HepG2 (cell line): ENCODE measurements around the gene PPP4R1. TPM values are rescaled to one million over a fixed set of nuclear protein-coding genes. Genes with fewer than 3 reads are reported as not detected.

Experiments used
- ATAC-seq: fragments of 200-7000 bp; cut with Tn5 transposase; 3 replicates; pipeline ENCODE4 v1.9.1; 2020; ENCODE audit warnings: mild to moderate bottlenecking, moderate library complexity
- BruUV-seq: library from RNA; stranded (reverse); fragments of 400-500 nt; replicated peaks from 2 replicates; lab custom pipeline; 2021; lab: Mats Ljungman, UMichigan
- CTCF ChIA-PET: fragments of 300-600 bp; formaldehyde crosslinking; extraction: SDS; loops from one replicate; lab custom pipeline; 2021; ENCODE audit warnings: low total read pairs, inconsistent platforms, low intra/inter-chr PET ratio; lab: Yijun Ruan, JAX
- POLR2A ChIA-PET: fragments of 350-600 bp; sonication (Branson Sonifier 250); formaldehyde crosslinking; loops from one replicate; lab custom pipeline; 2020; ENCODE audit warnings: antibody characterized with exemption, inconsistent platforms; lab: Yijun Ruan, JAX
- DNase-seq: peaks from one replicate; pipeline ENCODE4 v3.0.0-alpha.2; 2015; ENCODE audit warnings: low spot score
- FAIRE-seq: peaks from 3 replicates; lab custom pipeline; 2011; peaks lifted over from hg19 to GRCh38; lab: Jason Lieb, UNC
- H2AFZ ChIP-seq: one replicate; pipeline ENCODE4 v1.6.1; 2011; ENCODE audit warnings: low read length, inconsistent platforms
- H3K27ac ChIP-seq: fragments of 300-600 bp; 3 replicates; pipeline ENCODE4 v1.8.0; 2011; ENCODE audit warnings: mixed run types, mild to moderate bottlenecking, mixed read lengths, low read length, inconsistent platforms; ENCODE audit not compliant: insufficient read depth; ENCODE audit errors: extremely low read length
- H3K27me3 ChIP-seq, 2 experiments: fragments of 200-600 bp in 1 of 2; 2 replicates in 1 of 2; 3 replicates in 1 of 2; pipeline versions ENCODE4 v1.6.0 to v1.8.0; 2011; ENCODE audit warnings: low read length in 2 of 2, mild to moderate bottlenecking in 2 of 2, moderate library complexity in 2 of 2, inconsistent platforms in 1 of 2; ENCODE audit not compliant: insufficient read depth in 2 of 2, control insufficient read depth in 1 of 2
- H3K36me3 ChIP-seq, 2 experiments: fragments of 200-600 bp in 1 of 2; replicated peaks in 1 of 2; 2 replicates in 1 of 2; 3 replicates in 1 of 2; pipeline versions ENCODE4 v1.5.1 to v1.8.0; 2011; ENCODE audit warnings: low read length in 2 of 2, inconsistent platforms in 1 of 2; ENCODE audit not compliant: insufficient read depth in 2 of 2, control insufficient read depth in 1 of 2
- H3K4me1 ChIP-seq: 2 replicates; pipeline ENCODE4 v1.5.1; 2012; ENCODE audit warnings: low read length, inconsistent platforms; ENCODE audit not compliant: insufficient read depth
- H3K4me2 ChIP-seq: 2 replicates; pipeline ENCODE4 v1.6.0; 2011; ENCODE audit warnings: low read depth, low read length, inconsistent platforms
- H3K4me3 ChIP-seq, 3 experiments: fragments of 200-600 bp in 1 of 3; sonication (generic), shearing (Covaris generic) in 1 of 3; replicated peaks in 1 of 3; 2 replicates each; pipeline ENCODE4 v1.5.1; 2011 to 2016; ENCODE audit warnings: low read length in 3 of 3, inconsistent platforms in 2 of 3, low read depth in 2 of 3, mild to moderate bottlenecking in 2 of 3, control low read depth in 1 of 3, mixed read lengths in 1 of 3; ENCODE audit not compliant: insufficient read depth in 1 of 3
- H3K79me2 ChIP-seq: one replicate; pipeline ENCODE4 v1.6.1; 2011; ENCODE audit warnings: low read length, inconsistent platforms; ENCODE audit not compliant: insufficient read depth
- H3K9ac ChIP-seq: 2 replicates; pipeline ENCODE4 v1.6.0; 2011; ENCODE audit warnings: mild to moderate bottlenecking, low read depth, low read length, inconsistent platforms; ENCODE audit not compliant: insufficient read depth
- H3K9me3 ChIP-seq: 2 replicates; pipeline ENCODE4 v1.5.1; 2012; ENCODE audit warnings: mild to moderate bottlenecking, low read length
- H4K20me1 ChIP-seq: 2 replicates; pipeline ENCODE4 v1.6.0; 2011; ENCODE audit warnings: inconsistent platforms, mild to moderate bottlenecking, low read length, moderate library complexity; ENCODE audit not compliant: insufficient read depth
- ADNP ChIP-seq: sonication (generic); formaldehyde crosslinking; IDR thresholded peaks from 2 replicates; pipeline ENCODE4 v1.4.0; 2020; ENCODE audit warnings: missing genetic modification reagents
- ATF4 ChIP-seq, 2 experiments: fragments of 450-650 bp in 1 of 2; sonication (generic) in 1 of 2; formaldehyde crosslinking; IDR thresholded peaks; 2 replicates each; pipeline versions ENCODE4 v1.5.0 to v1.8.0; 2020 to 2022; ENCODE audit warnings: mild to moderate bottlenecking in 1 of 2, missing genetic modification reagents in 1 of 2
- CEBPB ChIP-seq: IDR thresholded peaks from 2 replicates; pipeline ENCODE4 v1.6.1; 2011; ENCODE audit warnings: low read depth, low read length, improper control_type of control experiment, borderline replicate concordance
- JUN ChIP-seq: sonication (generic); formaldehyde crosslinking; IDR thresholded peaks from 2 replicates; pipeline ENCODE4 v1.4.0; 2020; ENCODE audit warnings: mild to moderate bottlenecking, missing genetic modification reagents
- MAX ChIP-seq: IDR thresholded peaks from 2 replicates; pipeline ENCODE4 v1.6.1; 2012; ENCODE audit warnings: inconsistent platforms
- NFYB ChIP-seq: sonication (generic); formaldehyde crosslinking; IDR thresholded peaks from 2 replicates; pipeline ENCODE4 v1.4.0; 2020; ENCODE audit warnings: missing genetic modification reagents
- REXO4 ChIP-seq: sonication (generic); formaldehyde crosslinking; IDR thresholded peaks from 2 replicates; pipeline ENCODE4 v1.8.0; 2022; ENCODE audit warnings: missing genetic modification reagents, mild to moderate bottlenecking, borderline replicate concordance
- SKIL ChIP-seq: sonication (generic); formaldehyde crosslinking; IDR thresholded peaks from 2 replicates; pipeline ENCODE4 v1.8.0; 2022; ENCODE audit warnings: missing genetic modification reagents, mild to moderate bottlenecking, moderate library complexity, borderline replicate concordance
- SP5 ChIP-seq: IDR thresholded peaks from 2 replicates; pipeline ENCODE4 v1.6.1; 2016; ENCODE audit warnings: low read depth, borderline replicate concordance
- TAF1 ChIP-seq: sonication (generic); formaldehyde crosslinking; IDR thresholded peaks from 2 replicates; pipeline ENCODE4 v1.4.0; 2020; ENCODE audit warnings: missing genetic modification reagents
- TP53 ChIP-seq: sonication (generic); formaldehyde crosslinking; conservative IDR thresholded peaks from 2 replicates; pipeline ENCODE4 v1.4.0; 2020; ENCODE audit warnings: missing genetic modification reagents
- ZFP91 ChIP-seq: sonication (generic); formaldehyde crosslinking; IDR thresholded peaks from 2 replicates; pipeline ENCODE4 v1.9.0; 2022; ENCODE audit warnings: missing genetic modification reagents, mild to moderate bottlenecking, borderline replicate concordance
- ZNF430 ChIP-seq: sonication (generic); formaldehyde crosslinking; IDR thresholded peaks from 2 replicates; pipeline ENCODE4 v1.9.0; 2021; ENCODE audit warnings: mild to moderate bottlenecking, missing genetic modification reagents
- ZNF670 ChIP-seq: sonication (generic); formaldehyde crosslinking; IDR thresholded peaks from 2 replicates; pipeline ENCODE4 v1.8.0; 2022; ENCODE audit warnings: mild to moderate bottlenecking, missing genetic modification reagents, borderline replicate concordance
- ZSCAN21 ChIP-seq: sonication (generic); formaldehyde crosslinking; IDR thresholded peaks from 2 replicates; pipeline ENCODE4 v1.8.0; 2022; ENCODE audit warnings: mild to moderate bottlenecking, missing genetic modification reagents, moderate library complexity, borderline replicate concordance
- WGBS: methylation state at CpG from one replicate; pipeline ENCODE4 v1.1.6; 2017; ENCODE audit warnings: low lambda C conversion rate; 5-methylcytosine and 5-hydroxymethylcytosine counted together
- in situ Hi-C: cut with HindIII; loops from 2 replicates; pipeline ENCODE4 v1.10.0; 2017; ENCODE audit warnings: low pct_unique_long_range_greater_than_20kb; ENCODE audit not compliant: extremely low pct_ligation_motif_present
- intact Hi-C: fragments of 100-400 bp; cut with micrococcal nuclease; formaldehyde crosslinking; loops from one replicate; pipeline ENCODE4 v1.10.0; 2022; ENCODE audit not compliant: unreplicated experiment
- polyA plus RNA-seq, 8 experiments: library from polyadenylated mRNA; depleted of rRNA in 3 of 8; stranded (reverse) in 7 of 8; unstranded in 1 of 8; fragments of >200 nt; fragmentation: Illumina TruSeq in 4 of 8; extraction: Trizol in 4 of 8; gene quantifications; 2 replicates each; pipeline versions ENCODE4 v1.2.1 to v1.2.3, GENCODE V29; 2011 to 2016; ENCODE audit warnings: low read depth in 4 of 8, missing spikeins in 1 of 8, mixed read lengths in 1 of 8; ENCODE audit not compliant: insufficient read depth in 1 of 8
- total RNA-seq, 5 experiments: library from RNA; depleted of rRNA; stranded (reverse); fragments of >200 nt; fragmentation: Illumina TruSeq; extraction: Trizol; gene quantifications; 2 replicates each; pipeline ENCODE4 v1.2.3, GENCODE V29; 2016; ENCODE audit warnings: low read depth in 1 of 5

Gene PPP4R1
- total and polyA plus RNA-seq, 2 of the 13 experiments (the other 11 are each of a cell fraction or from before 2014, with no cell fraction given) = 66.5 to 72.4 TPM

GRCh38 chr18:9552191-9552590 is 62.2 kb downstream of the PPP4R1 start:
- ChIA-PET CTCF (no interaction called here), POLR2A (no interaction called here)
- H3K9me3 ChIP-seq = no peaks in the 10 kb centered on the region
- no peak for TF ChIP-seq JUN (CRISPR knock-in tag)
- TF ChIP-seq CEBPB = peak; percentile 51
- H3K4me3 ChIP-seq = no peak overlapping the region
- FAIRE-seq = no peak
- peaks cover 36 to 85% of the 10 kb centered on the region in 2 experiments for H3K36me3 ChIP-seq
- ATAC-seq = no peak
- H3K9ac ChIP-seq = no peak overlapping the region
- WGBS = 100% methylated on average over 3 of the region's 3 CpGs
- no TSS peak for BruUV-seq
- H2AFZ ChIP-seq = no peak overlapping the region
- H4K20me1 ChIP-seq = no peaks in the 10 kb centered on the region
- in situ Hi-C loops (no loop called here), intact Hi-C loops (no loop called here)
- no peak for DNase-seq
- no peak overlapping the region for H3K4me2 ChIP-seq
- H3K79me2 ChIP-seq = no peaks in the 10 kb centered on the region
- no peak overlapping the region for H3K27ac ChIP-seq
- H3K27me3 ChIP-seq = no peaks in the 10 kb centered on the region
- H3K4me1 ChIP-seq = peaks cover 9% of the 10 kb centered on the region

- Histone ChIP-seq H3K27ac (no peak overlapping the region), H3K9me3 (no peaks in the 10 kb centered on the region), H3K79me2 (no peaks in the 10 kb centered on the region), H3K36me3 (peaks cover 36 to 89% of the 10 kb centered on the region in 2 experiments), H3K4me3 (no peak overlapping the region), H2AFZ (no peak overlapping the region), H3K27me3 (no peaks in the 10 kb centered on the region), H3K4me1 (no peaks in the 10 kb centered on the region), H3K4me2 (no peak overlapping the region), H3K9ac (no peak overlapping the region), H4K20me1 (no peaks in the 10 kb centered on the region)
- CTCF ChIA-PET = no interaction called here
- POLR2A ChIA-PET = no interaction called here
- no TSS peak for BruUV-seq
- in situ Hi-C loops = no loop called here
- DNase-seq (no peak), ATAC-seq (no peak), FAIRE-seq (no peak)
- WGBS = 98% methylated on average over 4 of the region's 4 CpGs
- intact Hi-C loops = no loop called here
- TF ChIP-seq SKIL (CRISPR knock-in tag) = no peak
- no peak for TF ChIP-seq REXO4 (CRISPR knock-in tag)
- no peak for TF ChIP-seq NFYB (CRISPR knock-in tag)
- TF ChIP-seq ZSCAN21 (CRISPR knock-in tag) = no peak
- no peak for TF ChIP-seq SP5
- TF ChIP-seq TP53 (CRISPR knock-in tag) = no peak
- TF ChIP-seq TAF1 (CRISPR knock-in tag) = no peak
- TF ChIP-seq MAX = no peak
- TF ChIP-seq ZNF670 (CRISPR knock-in tag) = no peak
- no peak for TF ChIP-seq ADNP (CRISPR knock-in tag)
- TF ChIP-seq ZFP91 (CRISPR knock-in tag) = no peak
- no peak for TF ChIP-seq ZNF430 (CRISPR knock-in tag)
- no peak for TF ChIP-seq ATF4 (CRISPR knock-in tag; IDR thresholded peaks at IDR 0.05)
These were observed 63.9 kb downstream of the PPP4R1 start for GRCh38 chr18:9550429-9550828.
